SK-N-SH treated with all-trans-retinoic acid at 6 μM for 48 hours (cell line): ENCODE measurements around the gene TM6SF1.

Experiments used
- CSDC2 ChIP-seq: fragments of 250-450 bp; sonication (Bioruptor Pico); IDR thresholded peaks from 2 replicates; pipeline ENCODE4 v1.5.0; 2020; ENCODE audit warnings: mild to moderate bottlenecking, moderate library complexity
- ESRRG ChIP-seq: fragments of 250-450 bp; sonication (Bioruptor Pico); IDR thresholded peaks from 2 replicates; pipeline ENCODE4 v1.6.1; 2021; ENCODE audit warnings: mild to moderate bottlenecking
- GLIS3 ChIP-seq: fragments of 250-450 bp; sonication (Bioruptor Pico); IDR thresholded peaks from 2 replicates; pipeline ENCODE4 v1.5.0; 2020; ENCODE audit warnings: mild to moderate bottlenecking, moderate library complexity
- PPARA ChIP-seq: fragments of 250-450 bp; sonication (Bioruptor Pico); IDR thresholded peaks from 2 replicates; pipeline ENCODE4 v1.5.0; 2020; ENCODE audit warnings: mild to moderate bottlenecking, borderline replicate concordance
- TOX ChIP-seq: fragments of 250-450 bp; sonication (Bioruptor Pico); IDR thresholded peaks from 2 replicates; pipeline ENCODE4 v1.8.0; 2021; ENCODE audit warnings: mild to moderate bottlenecking, moderate library complexity, borderline replicate concordance
- ZFP30 ChIP-seq: fragments of 450-650 bp; formaldehyde crosslinking; IDR thresholded peaks from 2 replicates; pipeline ENCODE4 v1.5.0; 2022; ENCODE audit warnings: mild to moderate bottlenecking, moderate library complexity
- ZNF565 ChIP-seq: fragments of 450-650 bp; formaldehyde crosslinking; conservative IDR thresholded peaks from 2 replicates; pipeline ENCODE4 v1.5.0; 2020; ENCODE audit warnings: low read depth, mild to moderate bottlenecking, moderate library complexity
- ZNF70 ChIP-seq: fragments of 450-650 bp; formaldehyde crosslinking; IDR thresholded peaks from 2 replicates; pipeline ENCODE4 v1.5.0; 2020; ENCODE audit warnings: mild to moderate bottlenecking, moderate library complexity
- TF ChIP-seq, protein P1 (sequence below): fragments of 250-450 bp; sonication (Bioruptor Pico); IDR thresholded peaks from 2 replicates; pipeline ENCODE4 v1.8.0; 2020; ENCODE audit warnings: mild to moderate bottlenecking, moderate library complexity, borderline replicate concordance
- TF ChIP-seq, protein P2 (sequence below): fragments of 250-450 bp; sonication (Bioruptor Pico); IDR thresholded peaks from 2 replicates; pipeline ENCODE4 v1.5.1; 2020; ENCODE audit warnings: low read depth, mild to moderate bottlenecking, moderate library complexity
- TF ChIP-seq, protein P3 (sequence below): fragments of 250-450 bp; sonication (Bioruptor Pico); IDR thresholded peaks from 2 replicates; pipeline ENCODE4 v1.5.1; 2021; ENCODE audit warnings: mild to moderate bottlenecking, moderate library complexity

DNA sequence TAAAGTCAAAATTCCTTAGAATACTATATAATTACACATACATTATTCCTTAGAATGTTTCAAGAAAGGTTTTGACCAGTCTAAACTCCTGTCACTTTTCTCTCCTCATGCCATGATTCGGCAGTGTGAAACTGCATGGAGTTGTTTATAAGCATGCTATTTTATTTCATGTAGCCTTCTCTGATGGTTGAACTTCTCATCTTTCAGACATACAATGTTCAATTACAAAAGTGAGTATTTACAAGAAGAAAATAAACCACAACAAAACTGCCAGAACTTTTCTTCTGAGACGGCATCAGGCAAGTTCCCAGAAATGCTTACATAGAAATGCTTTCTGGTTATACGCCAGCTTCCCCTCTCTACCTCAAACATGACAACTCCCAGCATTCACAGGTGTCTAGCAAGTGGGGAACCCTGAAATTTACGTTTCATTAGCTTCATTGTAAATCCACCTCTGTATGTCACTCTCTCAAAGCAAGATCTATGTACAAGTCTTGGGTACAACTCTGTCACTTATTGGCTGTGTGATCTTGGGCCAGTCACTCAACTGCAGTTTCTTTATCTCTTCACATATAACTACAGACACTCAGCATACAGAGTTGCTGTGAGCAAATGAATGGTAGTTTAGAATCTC is 57.4 kb downstream of the TM6SF1 start:
- TF ChIP-seq, protein P1, sequence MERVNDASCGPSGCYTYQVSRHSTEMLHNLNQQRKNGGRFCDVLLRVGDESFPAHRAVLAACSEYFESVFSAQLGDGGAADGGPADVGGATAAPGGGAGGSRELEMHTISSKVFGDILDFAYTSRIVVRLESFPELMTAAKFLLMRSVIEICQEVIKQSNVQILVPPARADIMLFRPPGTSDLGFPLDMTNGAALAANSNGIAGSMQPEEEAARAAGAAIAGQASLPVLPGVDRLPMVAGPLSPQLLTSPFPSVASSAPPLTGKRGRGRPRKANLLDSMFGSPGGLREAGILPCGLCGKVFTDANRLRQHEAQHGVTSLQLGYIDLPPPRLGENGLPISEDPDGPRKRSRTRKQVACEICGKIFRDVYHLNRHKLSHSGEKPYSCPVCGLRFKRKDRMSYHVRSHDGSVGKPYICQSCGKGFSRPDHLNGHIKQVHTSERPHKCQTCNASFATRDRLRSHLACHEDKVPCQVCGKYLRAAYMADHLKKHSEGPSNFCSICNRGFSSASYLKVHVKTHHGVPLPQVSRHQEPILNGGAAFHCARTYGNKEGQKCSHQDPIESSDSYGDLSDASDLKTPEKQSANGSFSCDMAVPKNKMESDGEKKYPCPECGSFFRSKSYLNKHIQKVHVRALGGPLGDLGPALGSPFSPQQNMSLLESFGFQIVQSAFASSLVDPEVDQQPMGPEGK (CRISPR knock-in tag) = no peak
- no peak for TF ChIP-seq ZNF70 (CRISPR knock-in tag)
- no peak for TF ChIP-seq ESRRG
- no peak for TF ChIP-seq ZFP30
- TF ChIP-seq GLIS3 (CRISPR knock-in tag) = no peak
- TF ChIP-seq, protein P2, sequence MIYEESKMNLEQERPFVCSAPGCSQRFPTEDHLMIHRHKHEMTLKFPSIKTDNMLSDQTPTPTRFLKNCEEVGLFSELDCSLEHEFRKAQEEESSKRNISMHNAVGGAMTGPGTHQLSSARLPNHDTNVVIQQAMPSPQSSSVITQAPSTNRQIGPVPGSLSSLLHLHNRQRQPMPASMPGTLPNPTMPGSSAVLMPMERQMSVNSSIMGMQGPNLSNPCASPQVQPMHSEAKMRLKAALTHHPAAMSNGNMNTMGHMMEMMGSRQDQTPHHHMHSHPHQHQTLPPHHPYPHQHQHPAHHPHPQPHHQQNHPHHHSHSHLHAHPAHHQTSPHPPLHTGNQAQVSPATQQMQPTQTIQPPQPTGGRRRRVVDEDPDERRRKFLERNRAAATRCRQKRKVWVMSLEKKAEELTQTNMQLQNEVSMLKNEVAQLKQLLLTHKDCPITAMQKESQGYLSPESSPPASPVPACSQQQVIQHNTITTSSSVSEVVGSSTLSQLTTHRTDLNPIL (CRISPR knock-in tag) = no peak
- TF ChIP-seq PPARA (CRISPR knock-in tag) = no peak
- TF ChIP-seq TOX (CRISPR knock-in tag) = no peak
- no peak for TF ChIP-seq ZNF565 (CRISPR knock-in tag)
- TF ChIP-seq, protein P3, sequence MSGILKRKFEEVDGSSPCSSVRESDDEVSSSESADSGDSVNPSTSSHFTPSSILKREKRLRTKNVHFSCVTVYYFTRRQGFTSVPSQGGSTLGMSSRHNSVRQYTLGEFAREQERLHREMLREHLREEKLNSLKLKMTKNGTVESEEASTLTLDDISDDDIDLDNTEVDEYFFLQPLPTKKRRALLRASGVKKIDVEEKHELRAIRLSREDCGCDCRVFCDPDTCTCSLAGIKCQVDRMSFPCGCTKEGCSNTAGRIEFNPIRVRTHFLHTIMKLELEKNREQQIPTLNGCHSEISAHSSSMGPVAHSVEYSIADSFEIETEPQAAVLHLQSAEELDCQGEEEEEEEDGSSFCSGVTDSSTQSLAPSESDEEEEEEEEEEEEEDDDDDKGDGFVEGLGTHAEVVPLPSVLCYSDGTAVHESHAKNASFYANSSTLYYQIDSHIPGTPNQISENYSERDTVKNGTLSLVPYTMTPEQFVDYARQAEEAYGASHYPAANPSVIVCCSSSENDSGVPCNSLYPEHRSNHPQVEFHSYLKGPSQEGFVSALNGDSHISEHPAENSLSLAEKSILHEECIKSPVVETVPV (CRISPR knock-in tag) = no peak
- TF ChIP-seq CSDC2 (CRISPR knock-in tag) = no peak
